SJCRH30 (cell line): ENCODE data around the gene PREX1. TPM values are rescaled to one million over a fixed set of nuclear protein-coding genes. Genes with fewer than 3 reads are reported as not detected.

Experiments used
- DNase-seq, 2 experiments: peaks; one replicate each; pipeline ENCODE4 v3.0.0-alpha.2; 2015 to 2020
- H3K27ac ChIP-seq: fragments of 250-450 bp; sonication (Bioruptor Pico); 2 replicates; pipeline ENCODE4 v1.5.1; 2020; ENCODE audit warnings: mild to moderate bottlenecking, moderate library complexity
- H3K27me3 ChIP-seq: fragments of 250-450 bp; sonication (Bioruptor Pico); 2 replicates; pipeline ENCODE4 v1.5.1; 2020; ENCODE audit warnings: mild to moderate bottlenecking, moderate library complexity
- H3K36me3 ChIP-seq: fragments of 250-450 bp; sonication (Bioruptor Pico); 2 replicates; pipeline ENCODE4 v1.5.1; 2020; ENCODE audit warnings: mild to moderate bottlenecking, moderate library complexity
- H3K4me1 ChIP-seq: fragments of 250-450 bp; sonication (Bioruptor Pico); 2 replicates; pipeline ENCODE4 v1.5.1; 2020; ENCODE audit warnings: mild to moderate bottlenecking, moderate library complexity
- H3K4me3 ChIP-seq: fragments of 250-450 bp; sonication (Bioruptor Pico); 2 replicates; pipeline ENCODE4 v1.5.1; 2020; ENCODE audit warnings: mild to moderate bottlenecking, moderate library complexity
- H3K9me3 ChIP-seq: fragments of 250-450 bp; sonication (Bioruptor Pico); replicated peaks from 2 replicates; pipeline ENCODE4 v1.5.1; 2020; ENCODE audit warnings: mild to moderate bottlenecking, moderate library complexity
- total RNA-seq: library from RNA; depleted of rRNA; stranded (reverse); fragments of >200 nt; shearing (Covaris generic); gene quantifications from 2 replicates; pipeline ENCODE4 v1.2.3, GENCODE V29; 2014; rRNA removed

Gene PREX1
- total RNA-seq, 1 experiment from 2014 or later = 88.9 TPM

- no peaks in the 10 kb centered on the region for H3K27me3 ChIP-seq
These were observed 249.3 kb downstream of the PREX1 start for GRCh38 chr20:48578397-48579098.

GRCh38 chr20:48577557-48577956 is 250.2 kb downstream of the PREX1 start:
- no peaks in the 10 kb centered on the region for H3K9me3 ChIP-seq
- H3K36me3 ChIP-seq = no peaks in the 10 kb centered on the region
- H3K27me3 ChIP-seq = no peaks in the 10 kb centered on the region
- H3K27ac ChIP-seq = no peak overlapping the region
- no peak overlapping the region for H3K4me3 ChIP-seq
- no peak for DNase-seq
- peaks cover 14% of the 10 kb centered on the region for H3K4me1 ChIP-seq

More at GRCh38 chr20:48578397-48579098, 249.3 kb downstream of the PREX1 start:
- Histone ChIP-seq H3K27ac (no peak overlapping the region), H3K36me3 (no peaks in the 10 kb centered on the region), H3K4me1 (peaks cover 10% of the 10 kb centered on the region; the same call in 1 of the 2 replicates), H3K9me3 (no peaks in the 10 kb centered on the region), H3K4me3 (no peak overlapping the region)
- no peak for DNase-seq

GRCh38 chr20:48574383-48574782 is 253.4 kb downstream of the PREX1 start:
- H3K27ac ChIP-seq = no peak overlapping the region
- H3K9me3 ChIP-seq = no peaks in the 10 kb centered on the region
- no peaks in the 10 kb centered on the region for H3K36me3 ChIP-seq
- H3K4me3 ChIP-seq = no peak overlapping the region
- no peaks in the 10 kb centered on the region for H3K27me3 ChIP-seq
- H3K4me1 ChIP-seq = peaks cover 21% of the 10 kb centered on the region
- peak; percentile 88 to 94 for DNase-seq

Other genes with a start within 250 kb of the PREX1 start
- gene ARFGEF2, start 93.7 kb upstream of the PREX1 start, total RNA-seq = 35.6 and 38.2 TPM in 2 replicates
- 537 and 556 TPM in 2 replicates for gene CSE1L, start 218.3 kb upstream of the PREX1 start, total RNA-seq